Left lung (tissue), 10 donors: ENCODE data around the gene TMEM178A. TPM values are rescaled to one million over a fixed set of nuclear protein-coding genes. Genes with fewer than 3 reads are reported as not detected.

Experiments
- ATAC-seq: fragments of 200-7000 bp; cut with Tn5 transposase; one replicate; pipeline ENCODE4 v1.9.1; 2020; ENCODE audit warnings: moderate library complexity
- DNase-seq, 4 donors: peaks; one replicate each; pipeline ENCODE4 v3.0.0-alpha.2; 2013 to 2020
- H3K27ac ChIP-seq, 2 donors: fragments of 200-600 bp; sonication (generic) in 1 of 2; one replicate each; pipeline versions ENCODE4 v1.5.0 to v1.8.0; 2020 to 2021
- H3K27me3 ChIP-seq, 2 donors: fragments of 200-600 bp; sonication (generic) in 1 of 2; one replicate each; pipeline versions ENCODE4 v1.5.0 to v1.8.0; 2020 to 2021
- H3K36me3 ChIP-seq, 2 donors: fragments of 200-600 bp; sonication (generic) in 1 of 2; one replicate each; pipeline versions ENCODE4 v1.5.0 to v1.8.0; 2020 to 2021
- H3K4me1 ChIP-seq, 2 donors: fragments of 200-600 bp; one replicate each; pipeline ENCODE4 v1.8.0; 2021
- H3K4me3 ChIP-seq, 2 donors: fragments of 200-600 bp; sonication (generic) in 1 of 2; one replicate each; pipeline versions ENCODE4 v1.5.0 to v1.8.0; 2020 to 2021; ENCODE audit warnings: mild to moderate bottlenecking in 1 of 2
- H3K9me3 ChIP-seq, 2 donors: fragments of 200-600 bp; sonication (generic) in 1 of 2; one replicate each; pipeline versions ENCODE4 v1.5.0 to v1.8.0; 2020 to 2021
- intact Hi-C, 2 donors: fragments of 100-400 bp; cut with DNase I; formaldehyde crosslinking; loops; one replicate each; pipeline versions ENCODE4 v1.11.2 to v1.14.2; 2022
- polyA plus RNA-seq, 6 donors: library from polyadenylated mRNA; unstranded; fragments of 120-200 nt; gene quantifications; one replicate each; pipeline ENCODE4 v1.2.1, GENCODE V29; 2013; ENCODE audit not compliant: insufficient read length in 6 of 6
- total RNA-seq, 2 donors: library from RNA; stranded (reverse); fragmentation: NEBNext Ultra II Directional; extraction: Animal tissue kit (Norgen Biotek cat#: 25700); gene quantifications; one replicate each; pipeline ENCODE4 v1.2.1, GENCODE V29; 2021
- TF ChIP-seq, protein P1 (sequence below), 2 donors: fragments of 200-600 bp; sonication (generic) in 1 of 2; IDR thresholded peaks; one replicate each; pipeline versions ENCODE4 v1.5.0 to v1.8.0; 2021; ENCODE audit warnings: antibody characterized with exemption in 2 of 2
- donor health status: DM: no; HTN: yes; CAD: no.
- donor health status: DM: no; HTN: no; CAD: no.

Gene TMEM178A
- total and polyA plus RNA-seq, 8 donors, result 1.4 to 11.2 (median 9.6) TPM

DNA sequence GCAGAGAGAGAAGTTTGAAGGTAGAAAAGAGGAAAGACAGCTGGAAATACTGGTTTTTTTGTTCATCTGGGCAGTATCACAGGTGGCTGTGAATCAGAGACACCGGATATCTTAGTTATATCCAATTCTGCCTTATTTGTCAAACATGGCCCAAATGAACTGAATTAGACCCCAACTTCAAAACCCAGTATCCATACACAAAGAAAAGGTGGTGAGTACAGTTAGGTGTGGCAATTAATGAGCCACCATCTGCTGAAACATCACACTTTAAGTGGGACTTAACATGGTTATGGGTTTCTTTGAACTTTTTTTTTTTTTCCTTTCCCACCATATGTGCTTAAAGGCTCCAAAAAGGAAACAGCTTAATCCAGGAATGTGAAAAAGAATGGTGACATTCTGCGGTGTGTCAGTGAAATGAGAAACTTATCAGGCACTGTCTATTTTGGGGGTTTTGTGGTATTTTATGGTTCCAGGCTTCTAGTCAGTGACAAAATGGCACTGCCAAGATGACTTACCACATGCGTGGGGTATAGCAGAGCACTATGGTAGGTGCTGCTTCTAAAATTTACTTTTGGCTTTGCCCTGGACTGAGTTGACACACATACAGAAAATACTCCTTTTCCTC lies 5.0 kb upstream of the TMEM178A start:
- no peak for DNase-seq
- no peak for ATAC-seq
- no peaks in the 10 kb centered on the region for H3K9me3 ChIP-seq
- H3K36me3 ChIP-seq, result no peaks in the 10 kb centered on the region
- no peak overlapping the region for H3K27ac ChIP-seq
- H3K27me3 ChIP-seq, result peaks cover 0 to 22% of the 10 kb centered on the region in 2 donors
- TF ChIP-seq, protein P1, sequence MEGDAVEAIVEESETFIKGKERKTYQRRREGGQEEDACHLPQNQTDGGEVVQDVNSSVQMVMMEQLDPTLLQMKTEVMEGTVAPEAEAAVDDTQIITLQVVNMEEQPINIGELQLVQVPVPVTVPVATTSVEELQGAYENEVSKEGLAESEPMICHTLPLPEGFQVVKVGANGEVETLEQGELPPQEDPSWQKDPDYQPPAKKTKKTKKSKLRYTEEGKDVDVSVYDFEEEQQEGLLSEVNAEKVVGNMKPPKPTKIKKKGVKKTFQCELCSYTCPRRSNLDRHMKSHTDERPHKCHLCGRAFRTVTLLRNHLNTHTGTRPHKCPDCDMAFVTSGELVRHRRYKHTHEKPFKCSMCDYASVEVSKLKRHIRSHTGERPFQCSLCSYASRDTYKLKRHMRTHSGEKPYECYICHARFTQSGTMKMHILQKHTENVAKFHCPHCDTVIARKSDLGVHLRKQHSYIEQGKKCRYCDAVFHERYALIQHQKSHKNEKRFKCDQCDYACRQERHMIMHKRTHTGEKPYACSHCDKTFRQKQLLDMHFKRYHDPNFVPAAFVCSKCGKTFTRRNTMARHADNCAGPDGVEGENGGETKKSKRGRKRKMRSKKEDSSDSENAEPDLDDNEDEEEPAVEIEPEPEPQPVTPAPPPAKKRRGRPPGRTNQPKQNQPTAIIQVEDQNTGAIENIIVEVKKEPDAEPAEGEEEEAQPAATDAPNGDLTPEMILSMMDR (IDR thresholded peaks at IDR 0.05), result no peak
- H3K4me1 ChIP-seq, result no peaks in the 10 kb centered on the region
- H3K4me3 ChIP-seq, result no peak overlapping the region
- intact Hi-C loops, result no loop called here

DNA sequence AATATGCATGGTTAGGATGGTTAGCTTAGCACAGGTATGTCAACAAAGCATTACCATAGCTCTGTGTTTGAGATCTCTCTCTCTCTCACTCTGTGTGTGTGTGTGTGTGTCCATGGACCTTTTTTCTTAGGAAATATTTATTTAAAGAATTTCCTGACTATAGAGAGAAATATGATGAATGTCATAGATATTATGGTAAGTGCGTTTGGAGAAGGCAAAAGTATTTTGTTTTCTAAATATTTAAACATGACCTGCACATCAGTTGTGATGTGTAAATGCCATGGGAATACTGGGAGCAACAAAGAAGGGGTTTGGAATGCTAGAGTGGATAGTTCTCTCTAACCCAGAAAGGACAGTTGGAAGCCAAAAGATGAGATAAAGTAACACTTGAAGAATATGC lies 3.9 kb upstream of the TMEM178A start:
- no peaks in the 10 kb centered on the region for H3K9me3 ChIP-seq
- no peaks in the 10 kb centered on the region for H3K36me3 ChIP-seq
- DNase-seq (no peak), ATAC-seq (no peak)
- intact Hi-C loops, result no loop called here
- no peak overlapping the region for H3K27ac ChIP-seq
- H3K27me3 ChIP-seq, result peaks cover 6 to 33% of the 10 kb centered on the region in 2 donors
- TF ChIP-seq, protein P1 (IDR thresholded peaks at IDR 0.05), result no peak
- peaks cover 4 to 8% of the 10 kb centered on the region in 2 donors for H3K4me1 ChIP-seq
- H3K4me3 ChIP-seq, result no peak overlapping the region

DNA sequence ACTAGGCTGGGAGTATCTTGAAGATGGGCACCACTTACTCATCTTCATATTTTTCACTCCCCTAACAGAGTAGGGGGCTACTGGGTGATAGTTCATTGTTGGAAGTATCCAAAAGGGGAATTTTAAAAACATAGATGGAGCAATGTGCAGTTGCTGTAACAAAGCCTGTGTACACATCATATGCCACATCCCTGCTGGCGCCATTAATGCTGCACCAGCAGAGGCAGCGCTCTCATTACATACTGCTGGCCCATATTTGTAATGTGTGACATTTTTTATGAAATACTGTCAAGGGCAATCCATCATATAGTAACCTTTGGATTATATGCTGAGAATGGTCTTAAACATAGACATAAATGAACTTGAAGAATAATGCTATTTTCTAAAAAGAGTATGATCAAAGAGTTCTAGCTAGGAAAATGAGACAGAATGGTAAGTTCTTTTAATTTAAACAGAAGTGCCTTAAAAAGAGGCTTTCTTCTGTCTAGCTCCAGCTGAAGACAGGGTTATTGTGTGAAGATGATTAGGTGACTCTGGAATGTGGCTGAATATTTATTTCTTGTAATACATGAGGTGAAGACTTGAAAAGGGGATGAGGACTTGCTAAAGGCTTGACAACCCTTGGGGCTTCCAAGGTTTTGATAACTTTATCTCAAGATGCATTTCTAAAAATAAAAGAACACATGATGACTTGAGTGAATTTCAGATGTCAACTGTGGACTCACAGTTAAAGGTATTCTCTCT lies 2.4 kb upstream of the TMEM178A start:
- Histone ChIP-seq H3K27ac (no peak overlapping the region), H3K4me1 (peaks cover 6 to 11% of the 10 kb centered on the region in 2 donors), H3K4me3 (no peak overlapping the region), H3K27me3 (peaks cover 18 to 49% of the 10 kb centered on the region in 2 donors), H3K9me3 (no peaks in the 10 kb centered on the region), H3K36me3 (no peaks in the 10 kb centered on the region)
- intact Hi-C loops, result no loop called here
- DNase-seq, result no peak
- ATAC-seq, result no peak
- TF ChIP-seq, protein P1 (IDR thresholded peaks at IDR 0.05), result no peak

DNA sequence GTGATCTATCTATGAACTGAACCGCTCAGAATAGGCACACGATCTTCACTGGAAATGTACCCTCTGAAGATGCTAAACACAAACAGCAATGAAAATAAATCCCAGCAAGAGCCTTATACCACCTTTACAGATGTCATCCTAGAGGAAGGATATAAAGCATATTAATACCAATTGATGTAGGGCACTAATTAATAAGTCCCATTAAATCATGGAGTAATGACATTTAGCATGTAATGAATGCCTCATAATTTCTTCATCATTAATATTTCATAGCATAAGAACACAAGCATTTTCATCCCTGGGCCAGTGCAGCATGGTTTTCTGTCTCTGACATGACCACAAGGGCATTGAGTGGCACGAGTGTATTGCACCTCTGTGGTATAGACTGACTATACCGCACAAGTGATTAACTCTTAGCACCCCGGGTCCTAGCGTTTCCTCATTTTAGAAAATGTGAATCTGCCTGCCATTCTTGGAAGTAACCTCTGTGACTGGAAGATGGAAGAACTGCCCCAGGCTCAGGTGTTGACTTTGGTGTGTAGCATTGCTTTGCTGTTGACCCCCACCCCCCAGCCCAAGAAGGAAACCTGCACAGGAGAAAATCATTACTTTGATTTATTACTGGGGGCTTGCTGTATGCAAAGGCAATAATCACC lies 1.4 kb upstream of the TMEM178A start:
- Histone ChIP-seq H3K27ac (no peak overlapping the region), H3K27me3 (peaks cover 18 to 59% of the 10 kb centered on the region in 2 donors), H3K4me3 (no peak overlapping the region), H3K9me3 (no peaks in the 10 kb centered on the region), H3K4me1 (peaks cover 6 to 11% of the 10 kb centered on the region in 2 donors), H3K36me3 (no peaks in the 10 kb centered on the region)
- intact Hi-C loops, result no loop called here
- no peak for ATAC-seq
- no peak for DNase-seq
- TF ChIP-seq, protein P1 (IDR thresholded peaks at IDR 0.05), result no peak
